Activated CD4-positive, alpha-beta T cell treated with anti-CD3 and anti-CD28 coated beads, Interleukin-2, amount 50 U/mL, for 4 hours (primary cell): ENCODE results near the gene IL3RA.
"Not testable (repeated sequence)": the region's sequence is repeated elsewhere in the genome, so short reads cannot be mapped to it uniquely, and the experiment has no call there.

Experiments
- DNase-seq, 2 experiments: peaks; one replicate each; pipeline ENCODE4 v3.0.0-alpha.2; 2020

Gene IL3RA

DNA sequence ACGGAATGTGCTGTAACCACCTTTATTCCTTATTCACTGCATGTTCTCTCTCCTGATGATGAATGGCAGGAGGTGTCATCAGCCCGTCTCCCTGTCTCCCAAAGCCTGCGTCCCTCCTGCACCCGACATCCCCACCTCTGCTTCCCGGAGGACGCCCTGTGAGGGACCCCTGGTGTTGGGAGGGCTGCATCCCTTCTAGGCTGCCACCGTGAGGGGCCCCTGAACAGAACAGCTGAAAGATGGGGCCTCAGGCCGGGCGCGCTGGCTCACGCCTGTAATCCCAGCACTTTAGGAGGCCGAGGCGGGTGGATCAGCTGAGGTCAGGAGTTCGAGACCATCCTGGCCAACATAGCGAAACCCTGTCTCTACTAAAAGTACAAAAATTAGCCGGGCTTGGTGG, 89.7 kb downstream of the IL3RA start:
- DNase-seq: not testable (repeated sequence)

DNA sequence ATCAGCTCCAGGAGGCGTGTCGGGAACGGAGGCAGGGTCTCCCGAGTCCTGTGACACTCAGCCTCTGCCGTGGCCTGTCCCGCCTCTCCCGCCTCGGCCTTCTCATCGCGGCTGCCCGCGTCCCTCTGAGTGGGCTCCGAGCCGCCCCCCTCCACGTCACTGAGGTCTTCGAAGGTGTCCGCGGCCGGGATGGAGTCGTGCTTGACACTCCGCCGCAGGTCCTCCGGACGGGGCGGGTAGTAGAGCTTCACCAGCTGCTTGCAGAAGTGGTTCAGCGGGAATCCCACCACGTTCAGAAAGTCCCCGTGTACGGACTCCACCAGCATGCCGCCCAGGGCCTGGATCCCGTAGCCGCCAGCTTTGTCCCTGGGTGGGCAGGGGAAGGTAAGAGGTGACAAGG, 91.2 kb downstream of the IL3RA start:
- no peak for DNase-seq

DNA sequence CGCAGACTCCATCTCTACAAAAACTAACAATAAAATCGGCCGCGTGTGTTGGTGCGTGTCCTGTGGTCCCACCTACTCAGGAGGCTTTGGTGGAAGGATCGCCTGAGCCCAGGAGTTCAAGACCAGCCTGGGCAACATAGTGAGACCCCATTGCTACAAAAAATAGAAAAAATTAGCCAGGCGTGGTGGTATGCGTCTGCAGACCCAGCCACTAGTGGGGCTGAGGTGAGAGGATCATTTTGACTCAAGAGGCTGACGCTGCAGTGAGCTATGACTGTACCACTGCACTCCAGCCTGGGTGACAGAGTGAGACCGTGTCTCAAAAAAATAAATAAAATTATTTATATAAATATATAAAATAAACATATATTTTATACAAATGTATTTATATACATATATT, 93.9 kb downstream of the IL3RA start:
- no peak for DNase-seq
